ENCODE data around the gene ZMYND10.

Gene ZMYND10

DNA sequence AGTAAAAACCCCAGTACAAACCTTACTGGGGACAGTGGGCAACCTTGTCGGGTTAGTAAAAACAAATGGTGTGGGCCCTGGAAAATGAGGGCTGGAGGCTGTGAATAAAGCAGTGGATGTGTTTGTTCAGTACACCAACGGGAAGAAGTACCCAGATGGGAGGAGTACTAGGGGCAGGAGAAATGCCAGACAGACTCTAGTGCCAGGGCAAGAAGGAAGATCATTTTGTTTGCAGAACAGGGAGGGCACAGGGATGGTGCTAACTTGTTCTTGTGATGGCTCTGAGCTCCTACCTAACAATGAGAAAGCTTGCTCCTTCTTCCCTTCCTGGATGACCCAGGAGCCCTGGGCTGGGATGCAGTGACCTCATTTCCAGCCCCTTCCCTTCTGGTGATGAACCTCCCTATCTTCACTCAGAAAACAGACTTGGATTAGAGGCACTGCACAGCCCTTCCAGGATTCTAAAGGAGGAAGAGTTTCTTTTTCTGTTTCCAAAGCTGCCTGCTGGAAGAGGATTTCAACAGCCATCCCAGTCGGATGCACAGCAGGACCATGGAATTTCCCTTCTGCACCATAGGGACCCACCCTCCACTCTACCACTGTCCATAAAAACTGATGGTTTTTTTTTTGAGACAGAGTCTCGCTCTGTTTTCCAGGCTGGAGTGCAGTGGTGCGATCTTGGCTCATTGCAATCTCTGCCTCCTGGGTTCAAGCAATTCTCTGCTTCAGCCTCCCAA, 11.0 kb downstream of the ZMYND10 start:
- DNase-seq, result no peak
- TF ChIP-seq GATA1 (IDR thresholded peaks at IDR 0.05; ENCODE audit: low read depth, low read length) (no peak), POLR2A (IDR thresholded peaks at IDR 0.05; ENCODE audit: low read length) (no peak)

DNA sequence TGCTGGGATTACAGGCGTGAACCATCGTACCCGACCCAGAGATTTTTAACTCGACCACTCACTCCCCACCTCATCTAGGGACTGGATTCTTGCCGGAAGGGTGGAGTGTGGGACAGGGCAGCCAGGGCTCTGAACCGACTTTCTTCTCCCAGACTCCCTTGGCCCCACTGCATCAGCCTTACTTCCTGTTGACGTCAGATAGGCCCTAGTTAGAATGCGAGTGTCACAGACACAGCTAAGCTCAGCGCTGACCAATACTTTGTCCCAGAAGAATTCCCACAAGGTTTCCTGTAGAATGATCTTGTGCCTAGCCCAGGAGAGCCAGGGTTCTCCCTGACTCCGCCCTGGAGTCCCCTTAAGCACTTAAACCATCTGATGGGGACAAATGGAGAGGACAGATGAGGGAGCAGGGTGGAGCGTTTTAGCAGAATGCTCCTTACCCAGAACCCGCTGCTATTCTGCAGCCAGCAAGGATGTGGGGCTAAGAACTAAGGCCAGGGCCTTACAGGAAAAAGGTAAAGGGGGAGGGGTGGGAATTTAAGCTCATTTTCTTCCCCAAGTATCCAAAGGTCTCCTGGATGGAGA, 11.7 kb downstream of the ZMYND10 start:
- no peak for DNase-seq

DNA sequence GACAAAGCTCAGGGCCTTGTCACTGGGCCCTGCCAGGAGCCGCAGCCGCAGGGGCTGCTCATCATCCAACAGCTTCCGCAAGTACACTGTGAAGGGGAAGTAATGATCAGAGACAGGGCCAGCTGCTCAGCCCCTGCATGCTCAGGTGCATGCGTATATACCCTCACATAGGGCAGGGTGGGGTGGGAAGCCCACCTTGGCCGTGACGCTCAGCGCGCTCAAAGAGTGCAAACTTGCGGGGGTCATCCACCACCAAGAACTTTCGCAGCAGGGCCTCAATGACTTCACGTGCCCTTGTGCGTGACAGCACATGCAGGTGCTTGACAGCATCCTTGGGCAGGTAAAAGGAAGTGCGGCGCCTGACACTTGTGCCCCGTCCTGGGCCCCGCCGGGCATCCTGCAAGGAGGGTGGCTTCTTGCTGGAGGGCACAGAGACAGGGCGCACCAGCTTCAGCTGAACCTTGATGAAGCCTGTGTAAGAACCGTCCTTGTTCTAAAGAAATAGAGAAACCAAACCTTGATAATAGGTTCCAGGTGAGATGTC, 14.1 kb downstream of the ZMYND10 start:
- no peak for DNase-seq
- no peak for TF ChIP-seq POLR2A (IDR thresholded peaks at IDR 0.05; ENCODE audit: low read length)
- no peak for TF ChIP-seq GATA1 (IDR thresholded peaks at IDR 0.05; ENCODE audit: low read depth, low read length)

More for the DNA sequence above, 11.7 kb downstream of the ZMYND10 start:
- TF ChIP-seq GATA1 (IDR thresholded peaks at IDR 0.05; ENCODE audit: low read depth, low read length) (no peak), POLR2A (IDR thresholded peaks at IDR 0.05; ENCODE audit: low read length) (no peak)

DNA sequence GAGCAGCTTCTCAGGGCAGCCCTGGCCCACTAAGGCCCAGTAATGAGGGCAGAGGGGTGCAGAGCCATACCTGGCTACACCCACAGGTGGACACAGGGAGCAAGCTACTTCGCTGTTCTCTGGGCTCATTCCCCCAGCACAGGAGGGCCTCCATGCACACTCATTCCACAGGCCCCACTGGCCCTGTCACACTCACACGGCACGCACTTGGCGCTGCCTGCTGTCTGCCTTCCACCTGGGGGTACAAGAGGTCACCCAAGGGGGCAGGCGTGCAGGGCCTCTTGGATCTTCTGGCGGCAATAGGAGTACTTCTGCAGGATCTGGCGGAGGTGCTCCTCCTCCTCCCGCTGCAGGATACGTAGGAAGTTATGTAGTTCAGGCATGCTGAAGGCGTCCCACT, 15.2 kb downstream of the ZMYND10 start:
- DNase-seq, result no peak
- TF ChIP-seq GATA1 (IDR thresholded peaks at IDR 0.05; ENCODE audit: low read depth, low read length), result no peak
- TF ChIP-seq POLR2A (IDR thresholded peaks at IDR 0.05; ENCODE audit: low read length), result peak; percentile 13

DNA sequence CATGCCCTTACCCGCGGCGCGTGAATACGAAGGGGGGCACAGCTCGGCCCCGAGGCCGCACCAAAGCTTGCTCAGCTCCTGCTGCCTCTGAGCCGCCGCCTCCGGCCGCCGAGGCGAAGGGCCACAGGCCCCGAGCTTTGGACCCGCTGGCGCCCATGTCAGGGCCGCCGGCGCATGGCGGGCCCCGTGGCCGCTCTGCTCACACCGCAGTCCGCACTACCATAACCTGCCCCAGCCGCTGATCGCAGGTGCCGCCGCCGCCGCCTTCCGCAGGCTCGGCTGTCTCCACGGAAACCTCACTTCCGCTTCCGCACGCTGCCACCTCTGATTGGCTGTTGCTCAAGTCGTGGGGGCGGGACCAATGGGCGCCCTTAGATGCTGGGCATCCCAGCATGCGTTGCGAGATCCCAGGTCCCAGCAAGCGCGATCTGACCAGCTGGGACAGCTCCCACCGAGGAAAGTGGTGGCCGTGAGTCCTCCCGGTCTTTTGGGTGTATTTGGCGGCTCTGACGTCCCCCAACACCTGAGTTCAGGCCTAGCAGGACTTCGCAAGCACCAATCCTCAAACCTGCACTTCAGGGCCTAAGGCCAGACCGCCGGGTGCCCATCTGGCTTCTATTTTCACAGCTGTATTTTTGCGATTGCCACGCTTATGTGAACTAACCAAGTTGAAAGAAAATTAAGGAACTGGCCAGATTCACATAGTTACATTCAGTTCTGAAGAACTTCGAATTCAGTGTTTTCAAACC, 17.4 kb downstream of the ZMYND10 start, which contains the start of gene TUSC2:
Gene TUSC2 (minus strand): TSS at position 281 of the 749 bp plus-strand sequence. CDS start 124 bp downstream, at position 157.
- TF ChIP-seq POLR2A (IDR thresholded peaks at IDR 0.05; ENCODE audit: low read length) (peak; percentile 86), GATA1 (IDR thresholded peaks at IDR 0.05; ENCODE audit: low read depth, low read length) (no peak)
- peak; percentile 97 to 99 for DNase-seq

DNA sequence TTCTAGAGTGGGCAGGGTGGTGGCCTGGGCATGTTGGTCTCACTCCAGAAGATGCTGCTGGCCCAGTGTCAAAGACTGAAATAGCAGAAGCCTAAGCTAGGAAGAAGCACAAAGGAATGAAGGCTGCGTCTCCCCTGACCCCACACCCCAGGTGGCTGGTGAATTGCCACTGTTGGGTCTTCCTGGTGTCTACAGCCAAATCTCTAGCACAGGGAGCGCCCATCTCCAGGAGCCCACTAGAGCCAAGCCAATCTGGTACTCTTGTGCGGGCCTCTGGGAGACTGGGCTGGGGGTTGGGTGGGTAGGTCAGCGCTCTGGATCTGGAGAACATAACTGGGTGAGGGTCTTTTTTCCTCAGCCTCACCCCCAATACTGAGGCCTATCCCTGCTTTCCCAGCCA, 18.4 kb downstream of the ZMYND10 start:
- no peak for DNase-seq
- no peak for TF ChIP-seq GATA1 (IDR thresholded peaks at IDR 0.05; ENCODE audit: low read depth, low read length)
- TF ChIP-seq POLR2A (IDR thresholded peaks at IDR 0.05; ENCODE audit: low read length), result no peak

DNA sequence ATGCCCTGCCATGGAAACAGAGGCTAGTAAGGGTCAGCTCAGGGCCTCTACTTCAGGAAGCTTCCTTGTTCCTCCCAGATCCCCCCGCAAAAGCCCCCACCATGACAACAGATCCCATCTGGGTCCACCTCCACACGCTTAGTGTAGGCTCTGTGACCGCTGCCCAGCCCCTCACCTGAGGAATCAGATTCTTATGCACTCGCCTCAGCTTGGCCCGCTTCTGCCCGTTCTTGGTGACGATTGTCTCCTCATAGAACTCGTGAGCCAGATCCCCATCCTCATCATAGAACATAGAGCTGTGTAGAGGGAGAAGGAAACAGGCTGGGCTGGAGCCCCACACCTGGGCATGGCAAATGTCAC, 19.4 kb downstream of the ZMYND10 start:
- DNase-seq, result no peak
- TF ChIP-seq POLR2A (IDR thresholded peaks at IDR 0.05; ENCODE audit: low read length) (no peak), GATA1 (IDR thresholded peaks at IDR 0.05; ENCODE audit: low read depth, low read length) (no peak)

DNA sequence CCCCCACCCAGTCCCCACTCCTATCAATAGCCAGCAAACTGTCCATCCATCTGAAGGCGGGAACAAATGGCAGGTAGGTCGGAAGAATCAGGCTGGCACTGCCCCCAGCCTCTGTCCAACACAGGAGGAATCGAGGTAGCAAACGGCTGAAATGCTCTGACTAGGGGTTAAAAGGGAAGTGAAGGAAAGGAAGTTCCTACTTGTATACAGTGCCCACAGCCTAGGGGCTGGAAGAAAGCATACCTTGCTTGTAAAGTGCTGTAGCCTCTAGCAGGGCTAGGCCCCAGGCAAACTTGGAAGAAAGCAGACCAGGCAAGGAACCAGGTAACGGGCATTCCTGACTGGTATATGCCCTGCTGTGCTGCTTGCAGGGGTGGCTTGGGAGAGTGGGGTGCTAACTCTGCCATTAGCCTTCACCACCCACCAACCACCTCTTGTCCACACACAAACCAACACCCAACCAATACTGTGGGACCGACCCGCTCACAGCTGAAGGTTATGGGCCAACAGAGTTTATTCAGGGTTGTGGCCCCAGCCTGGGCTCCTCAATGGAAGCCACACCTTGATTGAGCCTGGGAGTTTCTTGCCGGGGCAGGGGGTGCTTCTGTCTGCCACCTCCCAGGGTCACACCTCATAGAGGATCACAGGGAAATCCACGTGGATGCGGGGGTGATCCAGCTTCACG, 19.9 kb downstream of the ZMYND10 start:
- DNase-seq, result no peak
- no peak for TF ChIP-seq GATA1 (IDR thresholded peaks at IDR 0.05; ENCODE audit: low read depth, low read length)
- no peak for TF ChIP-seq POLR2A (IDR thresholded peaks at IDR 0.05; ENCODE audit: low read length)

DNA sequence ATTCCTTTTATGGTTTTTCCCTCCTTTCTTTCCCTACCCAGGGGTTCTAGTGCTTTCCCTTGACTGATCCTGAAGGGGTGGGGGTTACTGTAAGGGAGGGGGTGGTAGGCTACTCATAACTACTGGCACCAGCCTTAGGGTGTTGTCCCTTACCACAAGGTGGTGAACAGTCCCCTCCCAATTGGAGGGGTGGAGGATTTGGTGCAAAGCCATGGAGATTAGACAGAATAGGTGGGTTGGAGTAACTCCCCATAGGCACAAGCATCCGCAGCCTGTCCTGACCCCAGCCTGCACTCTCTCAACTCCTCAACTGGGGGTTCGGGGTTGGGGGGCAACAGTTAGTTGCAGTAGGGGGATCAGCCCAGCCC, 20.4 kb downstream of the ZMYND10 start:
- TF ChIP-seq POLR2A (IDR thresholded peaks at IDR 0.05; ENCODE audit: low read length), result no peak
- no peak for TF ChIP-seq GATA1 (IDR thresholded peaks at IDR 0.05; ENCODE audit: low read depth, low read length)
- peak in 1 of 2 experiments; percentile 37 for DNase-seq

DNA sequence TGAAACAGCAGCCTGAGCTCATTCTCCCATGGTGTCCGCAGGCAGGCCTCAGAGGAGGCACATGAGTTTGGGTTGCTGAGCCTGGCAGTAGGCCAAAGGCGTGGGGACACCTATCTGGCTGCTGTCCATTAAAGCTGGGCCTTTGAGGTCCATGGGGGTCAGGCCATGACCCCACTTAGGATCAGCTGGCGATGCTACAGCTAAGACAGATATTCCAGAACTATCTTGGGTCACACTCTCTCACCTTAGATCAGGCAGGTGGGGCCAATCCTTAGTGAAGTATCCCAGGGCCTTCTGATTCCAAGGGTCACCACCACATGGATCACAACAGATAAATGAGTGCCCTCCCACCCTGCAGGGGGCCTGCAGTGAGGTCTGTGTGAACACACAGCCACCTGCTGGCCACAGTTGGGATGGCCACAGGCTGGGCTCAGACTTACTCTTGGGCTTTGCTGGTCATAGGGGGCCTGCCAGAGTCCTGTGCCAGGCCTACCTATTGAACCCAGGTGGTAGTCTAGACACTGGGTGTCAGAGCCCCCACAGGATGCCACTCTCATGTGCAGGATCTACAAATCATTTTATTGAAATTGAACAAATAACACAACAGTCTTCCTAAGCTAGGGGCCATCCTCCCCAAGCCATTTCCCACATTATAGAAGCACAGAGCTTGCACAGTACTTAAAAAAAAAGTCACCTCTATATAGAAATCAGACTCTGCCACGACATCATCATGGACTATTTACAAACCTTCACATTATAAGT, 21.0 kb downstream of the ZMYND10 start:
- peak; percentile 78 to 82 for DNase-seq
- no peak for TF ChIP-seq POLR2A (IDR thresholded peaks at IDR 0.05; ENCODE audit: low read length)
- TF ChIP-seq GATA1 (IDR thresholded peaks at IDR 0.05; ENCODE audit: low read depth, low read length), result no peak

DNA sequence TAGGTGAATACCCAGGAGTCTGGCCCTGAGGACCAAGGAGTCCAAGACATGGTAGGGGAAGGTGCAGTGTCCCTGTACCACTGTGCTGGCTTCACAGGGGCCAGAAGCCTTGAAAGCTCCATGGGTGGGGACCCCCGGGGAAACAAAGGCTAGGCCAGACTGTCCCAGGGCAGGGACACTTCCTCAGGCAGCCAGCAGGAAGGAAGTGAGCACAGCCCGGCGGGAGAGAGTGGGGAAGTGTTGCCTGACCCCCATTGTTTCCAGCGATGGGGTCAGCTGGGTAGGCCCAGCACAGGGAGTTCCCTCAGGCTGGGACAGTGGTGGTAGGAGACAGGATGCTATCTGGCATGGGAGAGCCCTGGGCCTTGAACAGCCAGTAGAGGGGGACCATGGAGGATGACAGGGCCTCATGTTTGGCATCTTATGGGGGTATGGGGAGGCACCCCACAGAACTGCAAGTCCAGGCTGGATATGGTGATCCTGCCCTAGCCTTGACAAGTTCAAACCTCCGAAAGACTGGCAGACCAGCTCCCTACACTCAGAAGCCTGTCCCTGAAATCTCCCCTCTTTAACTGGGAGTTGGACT, 21.8 kb downstream of the ZMYND10 start:
- no peak for TF ChIP-seq POLR2A (IDR thresholded peaks at IDR 0.05; ENCODE audit: low read length)
- TF ChIP-seq GATA1 (IDR thresholded peaks at IDR 0.05; ENCODE audit: low read depth, low read length), result no peak
- no peak for DNase-seq

DNA sequence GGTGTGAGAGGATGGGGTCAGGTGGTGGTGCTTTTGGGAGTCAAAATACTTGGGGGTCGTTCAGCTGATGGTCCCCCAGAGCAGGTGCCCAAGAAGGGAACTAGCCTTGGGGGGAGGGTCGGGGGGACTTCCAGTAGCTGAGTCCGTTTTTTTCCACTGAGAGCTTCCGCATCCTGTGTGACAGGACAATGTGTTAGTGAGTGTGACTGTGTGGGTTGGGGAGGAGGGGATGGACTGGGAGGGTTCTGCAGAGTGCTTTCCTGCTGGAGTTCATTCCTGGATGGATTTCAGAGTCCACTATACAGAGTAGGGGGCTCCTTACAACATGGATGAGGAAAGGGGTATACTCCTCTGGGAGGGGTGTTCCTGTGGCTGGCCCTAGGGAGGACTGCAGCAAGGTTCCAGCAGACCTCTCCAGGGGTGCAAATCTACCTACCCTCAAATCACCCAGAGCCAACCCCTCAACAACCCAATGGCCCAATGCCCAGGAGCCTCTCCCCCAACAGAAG, 22.4 kb downstream of the ZMYND10 start:
- TF ChIP-seq GATA1 (IDR thresholded peaks at IDR 0.05; ENCODE audit: low read depth, low read length) (no peak), POLR2A (IDR thresholded peaks at IDR 0.05; ENCODE audit: low read length) (no peak)

More for the DNA sequence above, 22.4 kb downstream of the ZMYND10 start:
- DNase-seq, result no peak
